H1 (cell line): ENCODE data around the gene DCTN2. TPM values are rescaled to one million over a fixed set of nuclear protein-coding genes. Genes with fewer than 3 reads are reported as not detected.

Source experiments
- RNF2 ChIP-seq: fragments of 200-900, 300-1000 bp; sonication (generic); IDR thresholded peaks from 2 replicates; pipeline ENCODE4 v1.7.1; 2016; ENCODE audit warnings: borderline replicate concordance, low read depth, mild to moderate bottlenecking, antibody characterized with exemption, low read length; ENCODE audit not compliant: poor library complexity, severe bottlenecking; ENCODE audit errors: missing control alignments
- polyA plus RNA-seq, 7 experiments: library from polyadenylated mRNA; depleted of rRNA in 3 of 7; stranded (reverse) in 5 of 7; unstranded in 2 of 7; fragments of >200 nt in 5 of 7; fragments of 200-250 nt in 2 of 7; gene quantifications; 1 replicate in 5 of 7; 2 replicates in 1 of 7; 4 replicates in 1 of 7; pipeline versions ENCODE4 v1.2.1 to v1.2.3, GENCODE V29; 2011 to 2013; ENCODE audit warnings: missing spikeins in 2 of 7, mixed read lengths in 2 of 7
- total RNA-seq: library from RNA; stranded (reverse); fragmentation: NEBNext Ultra II Directional; extraction: Animal tissue kit (Norgen Biotek cat#: 25700); gene quantifications from 2 replicates; pipeline ENCODE4 v1.2.1, GENCODE V29; 2021
- TF ChIP-seq, protein P1 (sequence below): fragments of 300-600 bp; sonication (generic); IDR thresholded peaks from 2 replicates; pipeline ENCODE4 v1.7.1; 2012; ENCODE audit warnings: low read length, moderate library complexity, mild to moderate bottlenecking, inconsistent platforms; ENCODE audit not compliant: insufficient replicate concordance

DCTN2 gene
- total and polyA plus RNA-seq, 2 of the 8 experiments (the other 6 are each of a cell fraction or from before 2014, with no cell fraction given): 90.3 to 91.9 TPM

GRCh38 chr12:57591782-57592325, 44.9 kb upstream of the DCTN2 start (continued):
- TF ChIP-seq, protein P1, sequence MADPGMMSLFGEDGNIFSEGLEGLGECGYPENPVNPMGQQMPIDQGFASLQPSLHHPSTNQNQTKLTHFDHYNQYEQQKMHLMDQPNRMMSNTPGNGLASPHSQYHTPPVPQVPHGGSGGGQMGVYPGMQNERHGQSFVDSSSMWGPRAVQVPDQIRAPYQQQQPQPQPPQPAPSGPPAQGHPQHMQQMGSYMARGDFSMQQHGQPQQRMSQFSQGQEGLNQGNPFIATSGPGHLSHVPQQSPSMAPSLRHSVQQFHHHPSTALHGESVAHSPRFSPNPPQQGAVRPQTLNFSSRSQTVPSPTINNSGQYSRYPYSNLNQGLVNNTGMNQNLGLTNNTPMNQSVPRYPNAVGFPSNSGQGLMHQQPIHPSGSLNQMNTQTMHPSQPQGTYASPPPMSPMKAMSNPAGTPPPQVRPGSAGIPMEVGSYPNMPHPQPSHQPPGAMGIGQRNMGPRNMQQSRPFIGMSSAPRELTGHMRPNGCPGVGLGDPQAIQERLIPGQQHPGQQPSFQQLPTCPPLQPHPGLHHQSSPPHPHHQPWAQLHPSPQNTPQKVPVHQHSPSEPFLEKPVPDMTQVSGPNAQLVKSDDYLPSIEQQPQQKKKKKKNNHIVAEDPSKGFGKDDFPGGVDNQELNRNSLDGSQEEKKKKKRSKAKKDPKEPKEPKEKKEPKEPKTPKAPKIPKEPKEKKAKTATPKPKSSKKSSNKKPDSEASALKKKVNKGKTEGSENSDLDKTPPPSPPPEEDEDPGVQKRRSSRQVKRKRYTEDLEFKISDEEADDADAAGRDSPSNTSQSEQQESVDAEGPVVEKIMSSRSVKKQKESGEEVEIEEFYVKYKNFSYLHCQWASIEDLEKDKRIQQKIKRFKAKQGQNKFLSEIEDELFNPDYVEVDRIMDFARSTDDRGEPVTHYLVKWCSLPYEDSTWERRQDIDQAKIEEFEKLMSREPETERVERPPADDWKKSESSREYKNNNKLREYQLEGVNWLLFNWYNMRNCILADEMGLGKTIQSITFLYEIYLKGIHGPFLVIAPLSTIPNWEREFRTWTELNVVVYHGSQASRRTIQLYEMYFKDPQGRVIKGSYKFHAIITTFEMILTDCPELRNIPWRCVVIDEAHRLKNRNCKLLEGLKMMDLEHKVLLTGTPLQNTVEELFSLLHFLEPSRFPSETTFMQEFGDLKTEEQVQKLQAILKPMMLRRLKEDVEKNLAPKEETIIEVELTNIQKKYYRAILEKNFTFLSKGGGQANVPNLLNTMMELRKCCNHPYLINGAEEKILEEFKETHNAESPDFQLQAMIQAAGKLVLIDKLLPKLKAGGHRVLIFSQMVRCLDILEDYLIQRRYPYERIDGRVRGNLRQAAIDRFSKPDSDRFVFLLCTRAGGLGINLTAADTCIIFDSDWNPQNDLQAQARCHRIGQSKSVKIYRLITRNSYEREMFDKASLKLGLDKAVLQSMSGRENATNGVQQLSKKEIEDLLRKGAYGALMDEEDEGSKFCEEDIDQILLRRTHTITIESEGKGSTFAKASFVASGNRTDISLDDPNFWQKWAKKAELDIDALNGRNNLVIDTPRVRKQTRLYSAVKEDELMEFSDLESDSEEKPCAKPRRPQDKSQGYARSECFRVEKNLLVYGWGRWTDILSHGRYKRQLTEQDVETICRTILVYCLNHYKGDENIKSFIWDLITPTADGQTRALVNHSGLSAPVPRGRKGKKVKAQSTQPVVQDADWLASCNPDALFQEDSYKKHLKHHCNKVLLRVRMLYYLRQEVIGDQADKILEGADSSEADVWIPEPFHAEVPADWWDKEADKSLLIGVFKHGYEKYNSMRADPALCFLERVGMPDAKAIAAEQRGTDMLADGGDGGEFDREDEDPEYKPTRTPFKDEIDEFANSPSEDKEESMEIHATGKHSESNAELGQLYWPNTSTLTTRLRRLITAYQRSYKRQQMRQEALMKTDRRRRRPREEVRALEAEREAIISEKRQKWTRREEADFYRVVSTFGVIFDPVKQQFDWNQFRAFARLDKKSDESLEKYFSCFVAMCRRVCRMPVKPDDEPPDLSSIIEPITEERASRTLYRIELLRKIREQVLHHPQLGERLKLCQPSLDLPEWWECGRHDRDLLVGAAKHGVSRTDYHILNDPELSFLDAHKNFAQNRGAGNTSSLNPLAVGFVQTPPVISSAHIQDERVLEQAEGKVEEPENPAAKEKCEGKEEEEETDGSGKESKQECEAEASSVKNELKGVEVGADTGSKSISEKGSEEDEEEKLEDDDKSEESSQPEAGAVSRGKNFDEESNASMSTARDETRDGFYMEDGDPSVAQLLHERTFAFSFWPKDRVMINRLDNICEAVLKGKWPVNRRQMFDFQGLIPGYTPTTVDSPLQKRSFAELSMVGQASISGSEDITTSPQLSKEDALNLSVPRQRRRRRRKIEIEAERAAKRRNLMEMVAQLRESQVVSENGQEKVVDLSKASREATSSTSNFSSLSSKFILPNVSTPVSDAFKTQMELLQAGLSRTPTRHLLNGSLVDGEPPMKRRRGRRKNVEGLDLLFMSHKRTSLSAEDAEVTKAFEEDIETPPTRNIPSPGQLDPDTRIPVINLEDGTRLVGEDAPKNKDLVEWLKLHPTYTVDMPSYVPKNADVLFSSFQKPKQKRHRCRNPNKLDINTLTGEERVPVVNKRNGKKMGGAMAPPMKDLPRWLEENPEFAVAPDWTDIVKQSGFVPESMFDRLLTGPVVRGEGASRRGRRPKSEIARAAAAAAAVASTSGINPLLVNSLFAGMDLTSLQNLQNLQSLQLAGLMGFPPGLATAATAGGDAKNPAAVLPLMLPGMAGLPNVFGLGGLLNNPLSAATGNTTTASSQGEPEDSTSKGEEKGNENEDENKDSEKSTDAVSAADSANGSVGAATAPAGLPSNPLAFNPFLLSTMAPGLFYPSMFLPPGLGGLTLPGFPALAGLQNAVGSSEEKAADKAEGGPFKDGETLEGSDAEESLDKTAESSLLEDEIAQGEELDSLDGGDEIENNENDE: no peak
- TF ChIP-seq RNF2: no peak
